Measurements from ENCODE around the gene FANCD2. TPM values are rescaled to one million over a fixed set of nuclear protein-coding genes. Genes with fewer than 3 reads are reported as not detected.

Gene FANCD2
- total and polyA plus RNA-seq, 4 donors = 0.76 to 24.6 (median 0.84) TPM

GRCh38 chr3:10145685-10146084, 119.4 kb downstream of the FANCD2 start:
- Histone ChIP-seq H3K27ac (ENCODE audit: low read depth in 1 of 2, low read length in 2 of 2) (no peak overlapping the region), H3K9me3 (ENCODE audit: control insufficient read depth in 4 of 4, low read length in 3 of 4) (no peaks in the 10 kb centered on the region), H3K4me1 (ENCODE audit: control insufficient read depth in 4 of 4, insufficient read depth in 4 of 4, low read length in 3 of 4) (peaks cover 5 to 16% (median 12%) of the 10 kb centered on the region in 4 donors), H3K36me3 (ENCODE audit: control insufficient read depth in 4 of 4, insufficient read depth in 3 of 4, low read depth in 1 of 4, low read length in 3 of 4) (peaks cover 9 to 18% (median 13%) of the 10 kb centered on the region in 4 donors), H3K4me3 (ENCODE audit: low read depth in 1 of 3, low read length in 3 of 3) (no peak overlapping the region), H3K9ac (ENCODE audit: low read depth in 1 of 2, low read length in 2 of 2) (no peak overlapping the region), H3K27me3 (ENCODE audit: control insufficient read depth in 4 of 4, insufficient read depth in 4 of 4, low read length in 3 of 4) (no peaks in the 10 kb centered on the region)
- TF ChIP-seq REST (IDR thresholded peaks at IDR 0.05) (no peak), GABPA (IDR thresholded peaks at IDR 0.05 in 1 of 2, conservative IDR thresholded peaks at IDR 0.05 in 1 of 2) (no peak), HNF4G (IDR thresholded peaks at IDR 0.05) (no peak), MAX (IDR thresholded peaks at IDR 0.05) (no peak), EGR1 (IDR thresholded peaks at IDR 0.05; ENCODE audit: low read depth in 2 of 2) (no peak), RAD21 (IDR thresholded peaks at IDR 0.05) (no peak), RXRA (IDR thresholded peaks at IDR 0.05) (no peak), SP1 (IDR thresholded peaks at IDR 0.05) (no peak), ATF3 (IDR thresholded peaks at IDR 0.05) (no peak), FOXA2 (IDR thresholded peaks at IDR 0.05) (no peak)
- no peak for DNase-seq (ENCODE audit: low spot score)
- 87% methylated on average over 4 of the region's 4 CpGs for WGBS

- Histone ChIP-seq H3K36me3 (ENCODE audit: control insufficient read depth in 4 of 4, insufficient read depth in 3 of 4, low read depth in 1 of 4, low read length in 3 of 4) (peaks cover 15 to 28% (median 21%) of the 10 kb centered on the region in 4 donors), H3K27ac (ENCODE audit: low read depth in 1 of 2, low read length in 2 of 2) (no peak overlapping the region), H3K27me3 (ENCODE audit: control insufficient read depth in 4 of 4, insufficient read depth in 4 of 4, low read length in 3 of 4) (no peaks in the 10 kb centered on the region), H3K9ac (ENCODE audit: low read depth in 1 of 2, low read length in 2 of 2) (no peak overlapping the region), H3K4me3 (ENCODE audit: low read depth in 1 of 3, low read length in 3 of 3) (no peak overlapping the region), H3K4me1 (ENCODE audit: control insufficient read depth in 4 of 4, insufficient read depth in 4 of 4, low read length in 3 of 4) (peaks cover 0 to 8% (median 2%) of the 10 kb centered on the region in 4 donors), H3K9me3 (ENCODE audit: control insufficient read depth in 4 of 4, low read length in 3 of 4) (no peaks in the 10 kb centered on the region)
- no peak for DNase-seq (ENCODE audit: low spot score)
- WGBS = 92% methylated on average over 8 of the region's 8 CpGs
- no peak for TF ChIP-seq ZBTB33 (IDR thresholded peaks at IDR 0.05)
- no peak for TF ChIP-seq HNF4A (conservative IDR thresholded peaks at IDR 0.05)
- no peak for TF ChIP-seq RXRA (IDR thresholded peaks at IDR 0.05)
- TF ChIP-seq REST (IDR thresholded peaks at IDR 0.05) = no peak
- TF ChIP-seq, protein P1, sequence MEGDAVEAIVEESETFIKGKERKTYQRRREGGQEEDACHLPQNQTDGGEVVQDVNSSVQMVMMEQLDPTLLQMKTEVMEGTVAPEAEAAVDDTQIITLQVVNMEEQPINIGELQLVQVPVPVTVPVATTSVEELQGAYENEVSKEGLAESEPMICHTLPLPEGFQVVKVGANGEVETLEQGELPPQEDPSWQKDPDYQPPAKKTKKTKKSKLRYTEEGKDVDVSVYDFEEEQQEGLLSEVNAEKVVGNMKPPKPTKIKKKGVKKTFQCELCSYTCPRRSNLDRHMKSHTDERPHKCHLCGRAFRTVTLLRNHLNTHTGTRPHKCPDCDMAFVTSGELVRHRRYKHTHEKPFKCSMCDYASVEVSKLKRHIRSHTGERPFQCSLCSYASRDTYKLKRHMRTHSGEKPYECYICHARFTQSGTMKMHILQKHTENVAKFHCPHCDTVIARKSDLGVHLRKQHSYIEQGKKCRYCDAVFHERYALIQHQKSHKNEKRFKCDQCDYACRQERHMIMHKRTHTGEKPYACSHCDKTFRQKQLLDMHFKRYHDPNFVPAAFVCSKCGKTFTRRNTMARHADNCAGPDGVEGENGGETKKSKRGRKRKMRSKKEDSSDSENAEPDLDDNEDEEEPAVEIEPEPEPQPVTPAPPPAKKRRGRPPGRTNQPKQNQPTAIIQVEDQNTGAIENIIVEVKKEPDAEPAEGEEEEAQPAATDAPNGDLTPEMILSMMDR (IDR thresholded peaks at IDR 0.05; ENCODE audit: low read depth, low read length, missing input control) = no peak
- TF ChIP-seq FOXA2 (IDR thresholded peaks at IDR 0.05) = no peak
- TF ChIP-seq RAD21 (IDR thresholded peaks at IDR 0.05) = no peak
- no peak for TF ChIP-seq NR2F2 (IDR thresholded peaks at IDR 0.05)
- TF ChIP-seq FOXA1 (IDR thresholded peaks at IDR 0.05) = no peak
- no peak for TF ChIP-seq SP1 (IDR thresholded peaks at IDR 0.05)
- no peak for TF ChIP-seq JUND (IDR thresholded peaks at IDR 0.05)
- no peak for TF ChIP-seq EGR1 (IDR thresholded peaks at IDR 0.05; ENCODE audit: low read depth in 2 of 2)
- no peak for TF ChIP-seq YY1 (IDR thresholded peaks at IDR 0.05)
- TF ChIP-seq MAX (IDR thresholded peaks at IDR 0.05) = no peak
- no peak for TF ChIP-seq TAF1 (conservative IDR thresholded peaks at IDR 0.05)
- no peak for TF ChIP-seq ATF3 (IDR thresholded peaks at IDR 0.05)
- no peak for TF ChIP-seq GABPA (IDR thresholded peaks at IDR 0.05 in 1 of 2, conservative IDR thresholded peaks at IDR 0.05 in 1 of 2)
Measured at GRCh38 chr3:10149226-10149625, 123.0 kb downstream of the FANCD2 start.
